Loucy (cell line): ENCODE results near the gene HOXC12.

Source experiments
- CTCF ChIP-seq: fragments of 200-600 bp; sonication (generic); conservative IDR thresholded peaks from 2 replicates; pipeline ENCODE4 v1.5.1; 2014; ENCODE audit warnings: mild to moderate bottlenecking, antibody characterized with exemption, low read length
- EZH2phosphoT487 ChIP-seq: fragments of 200-600 bp; IDR thresholded peaks from 2 replicates; pipeline ENCODE4 v1.6.1; 2018; ENCODE audit warnings: antibody characterized with exemption, mild to moderate bottlenecking, moderate library complexity, borderline replicate concordance

DNA sequence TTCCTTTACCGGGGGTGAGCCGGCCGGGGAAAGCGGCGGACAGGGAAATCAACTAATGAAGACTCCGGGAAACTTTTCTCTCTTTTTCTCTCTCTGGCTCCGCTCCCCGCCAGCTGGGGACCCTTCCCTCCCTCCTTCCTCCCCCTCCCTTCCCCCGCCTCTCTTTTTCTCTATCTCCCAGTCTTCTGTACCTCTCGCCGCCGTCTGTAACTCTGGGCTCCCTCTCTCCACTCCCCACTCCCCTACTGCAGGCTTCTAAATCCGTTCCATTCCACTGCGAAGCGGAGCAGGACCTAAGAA lies 11.3 kb downstream of the HOXC12 start:
- TF ChIP-seq CTCF (no peak), EZH2phosphoT487 (no peak)
